ENCODE data around the gene ZIC2. TPM values are rescaled to one million over a fixed set of nuclear protein-coding genes. Genes with fewer than 3 reads are reported as not detected.
A peak's percentile ranks its signal among the peaks of the same experiment; 100 is the strongest.

Gene ZIC2
- total and polyA plus RNA-seq, 5 donors from 2014 or later: not detected

DNA sequence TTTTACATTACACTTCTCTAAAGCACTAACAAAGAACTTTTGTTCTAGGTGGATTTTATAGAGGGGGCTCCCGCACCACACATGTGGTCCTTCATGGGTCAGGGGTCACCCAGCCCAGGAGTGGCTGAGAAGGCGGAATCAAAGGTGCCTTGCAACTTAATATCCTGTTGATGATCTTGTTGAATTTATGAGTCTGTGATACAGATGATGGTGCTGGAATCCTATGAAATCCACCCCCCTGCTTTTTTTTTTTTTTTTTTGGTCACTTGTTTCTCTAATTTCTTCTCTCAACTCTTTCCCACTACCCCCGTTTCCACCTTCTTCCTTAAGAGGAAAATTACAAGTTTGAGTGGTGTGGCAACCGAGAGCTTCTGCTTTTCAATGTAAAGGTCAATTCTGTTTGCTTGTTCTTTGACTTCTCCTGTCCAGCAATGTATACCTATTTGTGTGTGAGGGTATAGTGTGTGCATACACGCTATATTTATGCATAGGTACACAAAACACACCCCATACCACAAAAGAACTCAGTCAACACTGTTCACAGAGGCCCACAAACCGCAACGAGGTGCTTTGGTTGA, 4.2 kb upstream of the ZIC2 start:
- Histone ChIP-seq H3K4me3 (ENCODE audit: low read depth, low read length) (no peak overlapping the region), H3K36me3 (ENCODE audit: control insufficient read depth, insufficient read depth, low read length) (no peaks in the 10 kb centered on the region), H3K9me3 (ENCODE audit: control insufficient read depth in 2 of 2, low read length in 2 of 2) (peaks cover 23 to 58% of the 10 kb centered on the region in 2 experiments), H3K27me3 (ENCODE audit: control insufficient read depth, insufficient read depth, low read length) (peaks cover 56% of the 10 kb centered on the region), H3K4me1 (ENCODE audit: control insufficient read depth, insufficient read depth, low read length, poor library complexity, severe bottlenecking) (peaks cover 39% of the 10 kb centered on the region), H3K27ac (ENCODE audit: insufficient read depth, low read length, poor library complexity, severe bottlenecking) (no peak overlapping the region)
- H3K27ac Mint-ChIP-seq: peak overlapping the region in 1 of 3 donors; percentile 26
- H3K27me3 Mint-ChIP-seq: peaks cover 76% of the 10 kb centered on the region
- H3K36me3 Mint-ChIP-seq: peaks cover 4% of the 10 kb centered on the region
- peaks cover under 1 to 14% (median 5%) of the 10 kb centered on the region in 4 donors for H3K4me1 Mint-ChIP-seq
- H3K9me3 Mint-ChIP-seq: peaks cover 2 to 20% (median 10%) of the 10 kb centered on the region in 7 donors
- ATAC-seq (ENCODE audit: low read depth in 2 of 2) (no peak), DNase-seq (no peak)
- H3K4me3 Mint-ChIP-seq: peak overlapping the region in 2 of 4 donors; percentile 53 to 71

DNA sequence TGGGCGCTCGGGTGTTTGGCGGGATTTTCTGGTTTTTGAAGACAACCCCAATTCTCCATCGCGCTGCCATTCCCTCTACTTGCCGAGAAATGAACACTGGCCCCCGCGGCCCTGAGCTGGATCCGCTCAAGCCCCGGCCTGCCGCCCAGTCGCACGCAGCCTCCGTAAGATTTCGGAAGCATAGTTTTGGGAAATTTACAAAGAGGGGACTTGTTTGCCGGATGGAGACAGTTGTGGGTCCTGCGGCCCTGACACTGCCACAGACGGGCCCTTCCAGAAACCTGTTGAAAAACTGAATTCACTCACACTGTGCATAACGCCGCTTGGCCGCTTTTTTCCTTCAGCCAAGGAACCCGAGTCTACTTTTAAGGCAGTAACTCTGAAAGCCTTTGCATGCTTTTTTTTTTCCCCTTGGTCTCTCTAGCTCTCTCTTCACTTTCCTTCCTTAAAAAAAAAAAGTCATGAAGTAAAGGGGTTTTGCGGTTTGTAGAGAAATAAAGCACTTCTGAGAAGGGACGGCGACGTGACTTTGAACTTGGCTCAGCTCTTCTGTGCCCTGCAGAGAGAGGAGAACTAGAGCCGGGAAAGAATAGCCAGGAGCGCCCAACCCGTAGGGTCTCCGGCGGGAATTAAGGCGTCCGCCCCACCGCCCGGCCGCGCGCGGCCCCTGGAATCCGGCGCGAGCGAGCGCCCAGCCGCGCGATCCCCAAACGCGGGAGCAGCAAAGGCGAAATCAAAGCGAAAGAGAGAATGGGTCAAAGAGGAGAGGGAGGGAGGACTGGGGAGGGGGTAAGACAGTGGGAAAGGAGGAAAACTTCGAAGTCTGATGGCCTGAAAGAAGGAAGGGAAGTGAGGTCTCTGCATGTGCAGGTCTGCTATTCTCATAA, 3.4 kb upstream of the ZIC2 start:
- H3K27me3 ChIP-seq (ENCODE audit: control insufficient read depth, insufficient read depth, low read length): peaks cover 53% of the 10 kb centered on the region
- no peaks in the 10 kb centered on the region for H3K36me3 ChIP-seq (ENCODE audit: control insufficient read depth, insufficient read depth, low read length)
- Mint-ChIP-seq H3K36me3 (peaks cover 2% of the 10 kb centered on the region), H3K4me1 (peaks cover 0 to 18% (median 5%) of the 10 kb centered on the region in 4 donors), H3K27ac (peak overlapping the region in 1 of 3 donors; percentile 48), H3K27me3 (peaks cover 73% of the 10 kb centered on the region), H3K4me3 (peak overlapping the region; percentile 26 to 61 (median 57)), H3K9me3 (peaks cover 2 to 19% (median 6%) of the 10 kb centered on the region in 7 donors)
- H3K4me3 ChIP-seq (ENCODE audit: low read depth, low read length): no peak overlapping the region
- H3K4me1 ChIP-seq (ENCODE audit: control insufficient read depth, insufficient read depth, low read length, poor library complexity, severe bottlenecking): peaks cover 47% of the 10 kb centered on the region
- H3K9me3 ChIP-seq (ENCODE audit: control insufficient read depth in 2 of 2, low read length in 2 of 2): peaks cover 17 to 55% of the 10 kb centered on the region in 2 experiments
- DNase-seq: no peak
- H3K27ac ChIP-seq (ENCODE audit: insufficient read depth, low read length, poor library complexity, severe bottlenecking): no peak overlapping the region
- no peak for ATAC-seq (ENCODE audit: low read depth in 2 of 2)

DNA sequence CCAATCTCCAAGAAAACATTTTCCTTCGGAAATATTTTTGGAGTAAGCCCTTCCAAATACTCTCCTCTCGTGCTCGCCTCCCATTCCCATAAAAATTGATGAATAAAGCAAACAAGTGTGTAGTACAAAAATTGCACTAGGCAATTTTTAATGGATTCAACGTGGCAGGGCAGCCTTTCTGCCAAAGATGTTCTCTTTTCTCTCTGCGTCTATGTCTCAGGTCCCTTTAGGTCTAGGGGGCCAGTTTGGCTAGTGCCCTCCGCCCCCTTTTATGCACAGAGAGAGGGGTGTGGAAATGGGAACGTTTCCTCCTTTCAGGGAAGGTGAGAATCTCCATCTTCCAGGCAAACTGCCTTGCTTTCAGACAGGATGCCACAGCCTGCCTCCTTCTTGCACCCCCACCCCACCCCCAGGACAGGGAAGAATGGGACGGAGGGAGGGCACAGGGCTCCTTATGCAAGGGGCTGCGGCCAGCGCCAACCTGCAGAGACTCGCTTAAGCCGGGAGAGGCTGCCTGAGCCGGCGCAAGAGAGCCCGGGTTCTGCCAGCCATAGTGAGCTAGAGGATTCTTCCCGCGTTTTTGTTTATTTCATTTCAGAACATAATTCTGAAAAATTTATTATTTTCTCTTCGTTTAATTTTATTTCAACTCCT, 2.7 kb upstream of the ZIC2 start:
- DNase-seq (no peak), ATAC-seq (ENCODE audit: low read depth in 2 of 2) (no peak)
- peaks cover 73% of the 10 kb centered on the region for H3K27me3 Mint-ChIP-seq
- H3K4me3 Mint-ChIP-seq: peak overlapping the region in 3 of 4 donors; percentile 55 to 61 (median 59)
- H3K4me3 ChIP-seq (ENCODE audit: low read depth, low read length): no peak overlapping the region
- peaks cover 2 to 14% (median 9%) of the 10 kb centered on the region in 7 donors for H3K9me3 Mint-ChIP-seq
- peaks cover 17 to 55% of the 10 kb centered on the region in 2 experiments for H3K9me3 ChIP-seq (ENCODE audit: control insufficient read depth in 2 of 2, low read length in 2 of 2)
- H3K36me3 ChIP-seq (ENCODE audit: control insufficient read depth, insufficient read depth, low read length): no peaks in the 10 kb centered on the region
- peaks cover 49% of the 10 kb centered on the region for H3K4me1 ChIP-seq (ENCODE audit: control insufficient read depth, insufficient read depth, low read length, poor library complexity, severe bottlenecking)
- H3K36me3 Mint-ChIP-seq: no peaks in the 10 kb centered on the region
- no peak overlapping the region for H3K27ac ChIP-seq (ENCODE audit: insufficient read depth, low read length, poor library complexity, severe bottlenecking)
- peak overlapping the region in 1 of 3 donors; percentile 48 for H3K27ac Mint-ChIP-seq
- peaks cover 0 to 21% (median 8%) of the 10 kb centered on the region in 4 donors for H3K4me1 Mint-ChIP-seq
- H3K27me3 ChIP-seq (ENCODE audit: control insufficient read depth, insufficient read depth, low read length): peaks cover 51% of the 10 kb centered on the region

DNA sequence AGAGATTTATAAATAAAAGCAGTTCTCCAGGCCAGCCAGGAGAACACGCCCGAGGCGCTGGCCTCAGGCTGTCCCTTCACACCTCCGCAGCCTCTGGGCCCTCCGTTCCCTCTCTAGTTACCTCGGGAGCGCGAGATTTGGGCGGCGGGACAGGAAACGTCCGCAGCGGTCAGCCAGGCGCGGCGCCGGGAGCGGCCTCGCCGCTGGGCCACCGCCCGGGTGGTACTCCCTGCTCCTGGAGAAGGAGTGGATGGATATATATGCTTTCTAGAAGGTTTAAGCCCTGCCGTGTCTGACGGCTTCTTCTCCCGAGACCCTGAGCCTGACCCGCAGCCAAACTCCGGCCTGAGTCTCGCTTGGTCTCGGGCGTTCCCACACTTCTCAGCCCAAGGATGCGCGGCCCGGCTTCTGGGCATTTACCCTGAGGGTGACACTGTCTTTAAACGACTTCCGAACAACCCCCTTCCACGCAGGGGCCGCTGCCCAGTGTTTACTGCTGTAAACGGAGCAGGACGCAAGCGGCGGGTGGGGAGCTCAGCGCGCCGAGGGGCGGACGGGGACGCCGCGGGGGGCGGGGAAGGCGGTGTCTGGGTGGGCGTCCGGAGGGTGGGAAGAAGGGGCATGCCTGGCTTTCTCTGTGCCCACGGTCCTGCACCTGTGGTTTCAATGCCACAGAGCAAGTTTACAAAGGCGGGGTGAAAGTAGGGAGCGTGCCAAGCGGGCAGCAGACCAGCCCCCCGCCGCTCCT, 2.0 kb upstream of the ZIC2 start:
- DNase-seq: no peak
- Histone ChIP-seq H3K4me1 (ENCODE audit: control insufficient read depth, insufficient read depth, low read length, poor library complexity, severe bottlenecking) (peaks cover 52% of the 10 kb centered on the region), H3K9me3 (ENCODE audit: control insufficient read depth in 2 of 2, low read length in 2 of 2) (peaks cover 19 to 55% of the 10 kb centered on the region in 2 experiments), H3K4me3 (ENCODE audit: low read depth, low read length) (no peak overlapping the region), H3K36me3 (ENCODE audit: control insufficient read depth, insufficient read depth, low read length) (no peaks in the 10 kb centered on the region), H3K27ac (ENCODE audit: insufficient read depth, low read length, poor library complexity, severe bottlenecking) (no peak overlapping the region), H3K27me3 (ENCODE audit: control insufficient read depth, insufficient read depth, low read length) (peaks cover 51% of the 10 kb centered on the region)
- Mint-ChIP-seq H3K4me3 (peak overlapping the region; percentile 26 to 82 (median 56)), H3K4me1 (peaks cover 0 to 28% (median 10%) of the 10 kb centered on the region in 4 donors), H3K27me3 (peaks cover 73% of the 10 kb centered on the region), H3K9me3 (peaks cover 2 to 18% (median 13%) of the 10 kb centered on the region in 7 donors), H3K36me3 (no peaks in the 10 kb centered on the region), H3K27ac (no peak overlapping the region)
- ATAC-seq (ENCODE audit: low read depth in 2 of 2): no peak

DNA sequence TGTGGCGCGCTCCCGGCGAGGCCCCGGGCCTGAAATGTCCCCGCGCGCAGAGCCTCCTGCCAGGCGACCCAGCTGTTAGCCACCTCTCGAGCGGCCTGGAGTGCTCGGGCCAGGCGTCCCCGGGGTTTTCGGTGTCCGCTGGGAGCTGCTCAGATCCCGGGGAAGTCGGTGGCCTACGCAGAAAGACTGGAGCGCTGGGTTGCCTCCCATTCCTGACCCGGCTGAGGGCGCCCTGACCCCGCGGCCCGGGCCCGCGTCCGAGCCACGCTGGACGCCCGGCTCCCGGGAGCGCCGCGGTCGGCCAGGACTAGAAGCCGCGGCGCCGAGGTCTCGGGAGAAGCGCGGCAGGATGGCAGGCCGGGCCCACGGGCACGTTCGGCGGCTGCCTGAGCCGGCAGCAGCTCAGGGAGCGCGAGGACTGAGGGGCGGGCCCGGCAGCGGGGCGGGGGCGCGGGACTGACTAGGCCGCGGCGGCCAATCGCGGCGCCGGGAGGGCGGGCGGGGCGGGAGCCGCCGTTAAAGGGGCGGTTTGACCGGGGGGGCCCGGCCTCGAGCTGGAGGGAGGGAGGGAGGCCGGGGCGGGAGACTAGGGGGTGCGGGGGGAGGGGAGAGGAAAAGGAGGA, 1.3 kb upstream of the ZIC2 start:
- Mint-ChIP-seq H3K9me3 (peaks cover 2 to 18% (median 13%) of the 10 kb centered on the region in 7 donors), H3K36me3 (no peaks in the 10 kb centered on the region), H3K27me3 (peaks cover 69% of the 10 kb centered on the region), H3K4me3 (no peak overlapping the region), H3K4me1 (peaks cover 0 to 30% (median 10%) of the 10 kb centered on the region in 4 donors), H3K27ac (no peak overlapping the region)
- peak; percentile 35 to 67 (median 57) for DNase-seq
- peak; percentile 54 to 57 for ATAC-seq (ENCODE audit: low read depth in 2 of 2)
- Histone ChIP-seq H3K27ac (ENCODE audit: insufficient read depth, low read length, poor library complexity, severe bottlenecking) (no peak overlapping the region), H3K4me1 (ENCODE audit: control insufficient read depth, insufficient read depth, low read length, poor library complexity, severe bottlenecking) (peaks cover 55% of the 10 kb centered on the region), H3K4me3 (ENCODE audit: low read depth, low read length) (no peak overlapping the region), H3K27me3 (ENCODE audit: control insufficient read depth, insufficient read depth, low read length) (peaks cover 49% of the 10 kb centered on the region), H3K9me3 (ENCODE audit: control insufficient read depth in 2 of 2, low read length in 2 of 2) (peaks cover 19 to 53% of the 10 kb centered on the region in 2 experiments), H3K36me3 (ENCODE audit: control insufficient read depth, insufficient read depth, low read length) (no peaks in the 10 kb centered on the region)

DNA sequence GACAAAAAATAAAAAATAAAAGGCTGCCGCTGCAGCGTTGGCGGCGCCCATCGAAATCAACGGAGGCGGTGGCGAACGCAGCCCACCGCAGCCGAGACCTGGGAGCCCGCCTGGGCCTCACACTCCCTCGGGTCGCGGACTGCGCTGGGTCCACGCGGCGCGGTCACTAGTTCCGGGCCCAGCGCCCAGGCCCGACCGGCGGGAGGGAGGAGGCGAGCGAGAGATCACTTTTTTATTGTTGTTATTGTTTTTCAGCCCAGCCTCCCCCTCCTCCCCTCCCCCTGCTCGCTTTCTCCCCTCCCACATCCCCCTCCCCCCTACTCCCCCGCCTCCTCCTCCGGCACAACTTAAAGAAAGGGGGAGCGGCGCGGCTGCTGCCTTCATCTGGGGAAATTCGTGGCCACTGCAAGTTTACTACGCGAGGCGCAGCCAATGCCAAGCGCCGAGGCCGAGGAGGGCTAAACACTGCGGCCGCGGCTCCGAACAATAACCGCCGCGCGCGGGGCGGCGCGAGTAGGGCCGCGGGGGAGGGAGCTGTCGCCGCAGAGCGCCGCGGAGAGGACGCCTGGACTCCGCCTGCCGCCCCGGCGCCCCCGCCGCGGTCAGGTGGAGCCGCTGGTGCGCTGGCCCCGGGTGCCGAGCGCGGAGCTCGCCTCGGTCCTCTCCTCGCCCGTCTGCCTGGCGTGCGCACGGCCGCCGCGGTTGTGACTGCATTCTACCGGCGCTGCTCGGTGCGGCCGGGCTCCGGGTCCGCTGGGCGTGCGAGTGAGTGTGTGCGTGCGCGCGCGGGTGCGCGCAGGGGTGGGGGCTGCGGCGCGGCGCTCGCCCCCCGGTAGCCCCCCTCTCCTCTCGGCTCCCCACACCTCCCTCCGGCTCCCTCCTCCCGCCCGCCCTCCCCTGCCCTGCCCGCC, 505 bp upstream of the ZIC2 start:
- Mint-ChIP-seq H3K27me3 (peaks cover 68% of the 10 kb centered on the region), H3K4me3 (peak overlapping the region in 1 of 4 donors; percentile 35), H3K4me1 (peaks cover 0 to 32% (median 13%) of the 10 kb centered on the region in 4 donors), H3K36me3 (no peaks in the 10 kb centered on the region), H3K9me3 (peaks cover 2 to 18% (median 11%) of the 10 kb centered on the region in 7 donors), H3K27ac (no peak overlapping the region)
- Histone ChIP-seq H3K27ac (ENCODE audit: insufficient read depth, low read length, poor library complexity, severe bottlenecking) (no peak overlapping the region), H3K36me3 (ENCODE audit: control insufficient read depth, insufficient read depth, low read length) (no peaks in the 10 kb centered on the region), H3K4me1 (ENCODE audit: control insufficient read depth, insufficient read depth, low read length, poor library complexity, severe bottlenecking) (peaks cover 55% of the 10 kb centered on the region), H3K27me3 (ENCODE audit: control insufficient read depth, insufficient read depth, low read length) (peaks cover 50% of the 10 kb centered on the region), H3K4me3 (ENCODE audit: low read depth, low read length) (no peak overlapping the region), H3K9me3 (ENCODE audit: control insufficient read depth in 2 of 2, low read length in 2 of 2) (peaks cover 18 to 48% of the 10 kb centered on the region in 2 experiments)
- DNase-seq (no peak), ATAC-seq (ENCODE audit: low read depth in 2 of 2) (no peak)

Measured in CD4-positive, CD25-positive, alpha-beta regulatory T cell (primary cell).